Body of pancreas (tissue), 4 donors: ENCODE data around the gene ZFAND3. TPM values are rescaled to one million over a fixed set of nuclear protein-coding genes. Genes with fewer than 3 reads are reported as not detected.
A peak's percentile ranks its signal among the peaks of the same experiment; 100 is the strongest.

Experiments
- ATAC-seq: fragments of 150-250 bp; one replicate; pipeline ENCODE4 v1.9.1; 2016
- DNase-seq, 4 donors: peaks; one replicate each; pipeline ENCODE4 v3.0.0-alpha.2; 2019
- H3K27ac ChIP-seq, 4 donors: fragments of 200-600 bp; sonication (generic); 1 replicate in 3 of 4; 2 replicates in 1 of 4; pipeline versions ENCODE4 v1.5.1 to v1.6.1; 2016 to 2019; ENCODE audit warnings: mild to moderate bottlenecking in 1 of 4, mixed read lengths in 1 of 4, moderate library complexity in 1 of 4
- H3K27me3 ChIP-seq, 2 donors: fragments of 200-600 bp; sonication (generic); one replicate each; pipeline ENCODE4 v1.6.0; 2016; ENCODE audit warnings: mild to moderate bottlenecking in 1 of 2
- H3K36me3 ChIP-seq, 2 donors: fragments of 200-600 bp; sonication (generic); replicated peaks in 1 of 2; 2 replicates each; pipeline ENCODE4 v1.5.1; 2016; ENCODE audit warnings: low read depth in 2 of 2; ENCODE audit not compliant: insufficient read depth in 1 of 2
- H3K4me1 ChIP-seq: fragments of 200-600 bp; sonication (generic); one replicate; pipeline ENCODE4 v1.6.0; 2016
- H3K4me3 ChIP-seq, 2 donors: fragments of 200-600 bp; sonication (generic); 1 replicate in 1 of 2; 2 replicates in 1 of 2; pipeline ENCODE4 v1.5.1; 2016 to 2019
- H3K9me3 ChIP-seq, 3 donors: fragments of 200-600 bp; sonication (generic); 1 replicate in 2 of 3; 2 replicates in 1 of 3; pipeline ENCODE4 v1.5.1; 2016
- CTCF ChIP-seq, 7 experiments: fragments of 450-650 bp in 4 of 7; fragments of 200-600 bp in 3 of 7; sonication (generic) in 3 of 7; IDR thresholded peaks; one replicate each; pipeline ENCODE4 v1.5.1; 2016 to 2019; ENCODE audit warnings: antibody characterized with exemption in 7 of 7
- POLR2A ChIP-seq, 3 donors: fragments of 450-650 bp; IDR thresholded peaks; one replicate each; pipeline ENCODE4 v1.6.1; 2016; ENCODE audit warnings: antibody characterized with exemption in 3 of 3, mild to moderate bottlenecking in 2 of 3
- WGBS, 2 donors: methylation state at CpG; one replicate each; pipeline ENCODE4 v1.1.5; 2017; 5-methylcytosine and 5-hydroxymethylcytosine counted together
- intact Hi-C: fragments of 100-400 bp; cut with DNase I; formaldehyde crosslinking; loops from one replicate; pipeline ENCODE4 v1.15.1; 2023
- total RNA-seq, 2 donors: library from RNA; depleted of rRNA; stranded (reverse); fragments of >200 nt; gene quantifications; one replicate each; pipeline ENCODE4 v1.1.0, GENCODE V29; 2016

Gene ZFAND3
- total RNA-seq, 2 donors from 2014 or later, result 20.8 to 27.0 TPM

GRCh38 chr6:38167598-38167997, 348.1 kb downstream of the ZFAND3 start:
- 89 to 90% methylated on average over 5 to 11 of the region's 11 CpGs for WGBS, 2 donors
- Histone ChIP-seq H3K27ac (no peak overlapping the region), H3K4me1 (peaks cover 22% of the 10 kb centered on the region), H3K4me3 (no peak overlapping the region), H3K9me3 (no peaks in the 10 kb centered on the region), H3K27me3 (no peaks in the 10 kb centered on the region), H3K36me3 (no peaks in the 10 kb centered on the region)
- no peak for DNase-seq
- no peak for ATAC-seq
- TF ChIP-seq CTCF (IDR thresholded peaks at IDR 0.05) (no peak), POLR2A (IDR thresholded peaks at IDR 0.05) (no peak)
- intact Hi-C loops, result no loop called here

GRCh38 chr6:38168126-38168525, 348.6 kb downstream of the ZFAND3 start:
- Histone ChIP-seq H3K27me3 (no peaks in the 10 kb centered on the region), H3K4me3 (no peak overlapping the region), H3K27ac (no peak overlapping the region), H3K9me3 (no peaks in the 10 kb centered on the region), H3K4me1 (peaks cover 22% of the 10 kb centered on the region), H3K36me3 (no peaks in the 10 kb centered on the region)
- intact Hi-C loops, result no loop called here
- DNase-seq, result no peak
- WGBS, 2 donors, result 82 to 95% methylated on average over 4 to 12 of the region's 13 CpGs
- no peak for TF ChIP-seq POLR2A (IDR thresholded peaks at IDR 0.05)
- TF ChIP-seq CTCF (IDR thresholded peaks at IDR 0.05), result no peak
- no peak for ATAC-seq

- Histone ChIP-seq H3K36me3 (no peaks in the 10 kb centered on the region), H3K9me3 (no peaks in the 10 kb centered on the region), H3K4me1 (peaks cover 21% of the 10 kb centered on the region), H3K27ac (no peak overlapping the region), H3K4me3 (no peak overlapping the region), H3K27me3 (no peaks in the 10 kb centered on the region)
- intact Hi-C loops, result no loop called here
- DNase-seq, result no peak
- no peak for TF ChIP-seq POLR2A (IDR thresholded peaks at IDR 0.05)
- TF ChIP-seq CTCF (IDR thresholded peaks at IDR 0.05), result no peak
- WGBS, 2 donors, result 92 to 95% methylated on average over 4 to 8 of the region's 8 CpGs
- no peak for ATAC-seq
Measured at GRCh38 chr6:38168699-38169098, 349.2 kb downstream of the ZFAND3 start.

- DNase-seq, result no peak
- H3K36me3 ChIP-seq, result no peaks in the 10 kb centered on the region
- no peaks in the 10 kb centered on the region for H3K9me3 ChIP-seq
- 80 to 82% methylated on average over 5 to 20 of the region's 20 CpGs for WGBS, 2 donors
- no peak overlapping the region for H3K4me3 ChIP-seq
- peak overlapping the region in 1 of 4 donors; percentile 17 for H3K27ac ChIP-seq
- intact Hi-C loops, result no loop called here
- no peaks in the 10 kb centered on the region for H3K27me3 ChIP-seq
- TF ChIP-seq POLR2A (IDR thresholded peaks at IDR 0.05), result no peak
- no peak for TF ChIP-seq CTCF (IDR thresholded peaks at IDR 0.05)
- ATAC-seq, result no peak
- H3K4me1 ChIP-seq, result peaks cover 14% of the 10 kb centered on the region
Measured at GRCh38 chr6:38169221-38169976, 349.9 kb downstream of the ZFAND3 start.
